GM21360 (cell line): Measurements from ENCODE around the gene CFI.

Experiments
- ATAC-seq: cut with Tn5 transposase; IDR thresholded peaks from one replicate; pipeline ENCODE4 v1.9.1; 2021; ENCODE audit warnings: mild to moderate bottlenecking, moderate library complexity; ENCODE audit not compliant: unreplicated experiment

CFI gene

DNA sequence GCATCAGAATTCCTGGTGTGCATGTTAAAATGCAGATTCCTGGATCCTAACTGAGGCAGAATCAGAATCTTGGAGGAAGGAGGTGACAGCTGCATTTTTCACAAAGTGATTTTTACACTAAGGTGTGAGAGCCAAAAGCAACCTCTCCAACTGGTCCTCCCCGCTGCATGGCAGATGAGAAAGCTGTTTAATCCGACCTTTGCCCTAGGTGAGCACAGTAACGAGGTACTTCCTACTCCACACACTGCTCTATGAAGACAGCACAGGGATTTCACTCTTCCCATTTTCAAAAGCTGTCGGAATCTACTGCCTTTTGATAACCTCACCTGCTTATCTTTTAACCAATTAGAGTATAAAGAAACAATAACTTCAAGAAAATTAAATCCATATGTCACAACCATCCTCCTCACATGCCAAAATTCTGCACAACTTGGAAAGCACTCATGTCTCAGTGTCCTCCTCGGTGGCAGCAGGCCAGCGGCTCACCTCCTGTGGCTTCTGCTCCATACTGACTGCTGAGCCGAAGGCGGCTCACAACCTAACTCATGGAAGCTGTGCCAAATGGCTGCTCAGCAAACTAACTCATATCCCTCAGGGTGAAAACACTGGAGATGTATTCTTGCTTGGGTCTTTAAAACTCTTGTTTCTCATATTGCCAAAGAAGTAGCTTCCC lies 102.1 kb downstream of the CFI start:
- ATAC-seq: no peak

DNA sequence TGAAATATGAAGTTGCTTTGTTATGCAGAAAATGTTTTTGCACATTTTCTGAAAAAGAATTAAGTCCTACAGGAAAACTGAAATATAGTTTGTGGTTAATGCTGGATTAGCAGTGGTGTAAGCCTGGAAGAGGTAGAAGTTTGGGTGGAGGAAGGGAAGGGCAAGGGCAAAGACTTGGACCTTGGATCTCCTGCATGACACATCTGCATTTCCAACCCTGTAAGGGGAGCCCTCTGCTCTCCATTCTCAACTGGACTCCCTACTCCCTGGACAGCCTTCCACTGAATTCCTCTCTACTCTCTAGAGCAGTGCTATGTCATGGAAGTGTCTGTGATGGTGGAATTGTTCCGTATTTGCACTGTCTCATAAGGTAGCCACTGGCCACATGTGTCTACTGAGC lies 103.1 kb downstream of the CFI start:
- ATAC-seq: no peak

DNA sequence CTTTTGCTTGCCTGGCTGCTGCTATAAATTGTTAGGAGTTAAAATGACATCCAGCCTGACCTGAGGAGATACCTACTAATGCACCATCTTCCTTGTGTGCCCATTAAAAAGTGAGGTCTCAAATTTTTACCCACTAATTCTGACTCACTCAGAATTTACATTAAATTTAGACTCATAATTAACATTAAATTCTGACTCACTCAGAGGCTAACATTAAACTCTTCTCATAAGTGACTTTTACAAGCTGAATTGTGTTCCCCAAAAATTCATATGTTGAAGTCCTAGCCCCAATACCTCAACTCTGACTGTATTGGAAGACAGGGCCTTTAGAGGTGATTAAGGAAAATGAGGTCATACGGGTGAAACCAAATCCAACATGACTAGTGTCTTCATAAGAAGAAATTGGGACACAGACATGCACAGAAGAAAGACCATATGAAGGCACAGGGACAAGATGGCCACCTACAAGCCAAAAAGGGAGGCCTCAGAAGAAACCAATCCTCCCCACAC lies 110.3 kb downstream of the CFI start:
- no peak for ATAC-seq
